ENCODE data around the gene ELL. TPM values are rescaled to one million over a fixed set of nuclear protein-coding genes. Genes with fewer than 3 reads are reported as not detected.

Gene ELL
- total and polyA plus RNA-seq, 2 experiments from 2014 or later = 11.3 to 20.1 TPM

- H4K20me1 ChIP-seq (replicated peaks; ENCODE audit: insufficient read depth) = no peaks in the 10 kb centered on the region; the same call in 1 of the 2 replicates
- H3K9me2 ChIP-seq (ENCODE audit: insufficient read depth) = no peaks in the 10 kb centered on the region
- no peaks in the 10 kb centered on the region for H3K4me1 ChIP-seq (ENCODE audit: insufficient read depth)
- H3K36me3 Mint-ChIP-seq (ENCODE audit: low read depth) = peaks cover 75% of the 10 kb centered on the region
- H3K27ac Mint-ChIP-seq = no peak overlapping the region
- no peak overlapping the region for H2AFZ ChIP-seq
- no peak overlapping the region for H3K4me2 ChIP-seq
- DNase-seq (ENCODE audit: low spot score) = no peak
- no peak for ATAC-seq
- H3K4me3 Mint-ChIP-seq = no peak overlapping the region
- H3K4me1 Mint-ChIP-seq = no peaks in the 10 kb centered on the region
- TF ChIP-seq ETS1 (IDR thresholded peaks at IDR 0.05) = no peak
- TF ChIP-seq EZH2 (IDR thresholded peaks at IDR 0.05; ENCODE audit: low read depth, unreplicated experiment) = no peak
- TF ChIP-seq POLR2AphosphoS5 (IDR thresholded peaks at IDR 0.05; ENCODE audit: low read depth) = no peak
- TF ChIP-seq ZNF331 (CRISPR knock-in tag; IDR thresholded peaks at IDR 0.05; ENCODE audit: low read depth) = no peak
- no peak for TF ChIP-seq EZH2phosphoT487 (IDR thresholded peaks at IDR 0.05; ENCODE audit: unreplicated experiment)
- TF ChIP-seq ZNF114 (CRISPR knock-in tag; IDR thresholded peaks at IDR 0.05) = no peak
- TF ChIP-seq CREB1 (CRISPR knock-in tag; IDR thresholded peaks at IDR 0.05; ENCODE audit: low read depth) = no peak
- no peak for TF ChIP-seq CTCF (conservative IDR thresholded peaks at IDR 0.05; ENCODE audit: low read depth in 2 of 2)
- no peak for TF ChIP-seq REST (IDR thresholded peaks at IDR 0.05; ENCODE audit: unreplicated experiment)
- TF ChIP-seq NANOG (IDR thresholded peaks at IDR 0.05; ENCODE audit: borderline replicate concordance) = no peak
- no peak for TF ChIP-seq STAT1 (IDR thresholded peaks at IDR 0.05; ENCODE audit: unreplicated experiment)
- no peak for TF ChIP-seq JUNB (IDR thresholded peaks at IDR 0.05; ENCODE audit: unreplicated experiment)
- no peaks in the 10 kb centered on the region; the same call in 2 of the 3 replicates for H3K9me3 Mint-ChIP-seq
- no peaks in the 10 kb centered on the region for H3K27me3 ChIP-seq (ENCODE audit: insufficient read depth)
- H3K27ac ChIP-seq (ENCODE audit: low read depth) = no peak overlapping the region
- peaks cover 19% of the 10 kb centered on the region for H3K36me3 ChIP-seq (ENCODE audit: insufficient read depth)
- H3K27me3 Mint-ChIP-seq (ENCODE audit: insufficient read depth, low read depth, poor library complexity) = peaks cover 2% of the 10 kb centered on the region
- no peaks in the 10 kb centered on the region; the same call in 1 of the 2 replicates for H3K79me2 ChIP-seq (replicated peaks; ENCODE audit: insufficient read depth)
- H3F3A ChIP-seq (replicated peaks; ENCODE audit: low read depth) = peaks cover 11% of the 10 kb centered on the region; the same call in 1 of the 2 replicates
- no peak overlapping the region for H3K4me3 ChIP-seq
These were observed 14.6 kb upstream of the ELL start for GRCh38 chr19:18536475-18536874.
